Subcutaneous abdominal adipose tissue (tissue), 5 donors: Measurements from ENCODE around the gene SLC25A23.

ENCODE experiments used
- H3K27ac ChIP-seq: one replicate; pipeline ENCODE4 v1.7.0; 2013; ENCODE audit warnings: low read depth, mild to moderate bottlenecking, inconsistent platforms, low read length, moderate library complexity
- H3K27me3 ChIP-seq, 5 donors: one replicate each; pipeline ENCODE4 v1.7.0; 2013; ENCODE audit warnings: low read length in 5 of 5, inconsistent platforms in 1 of 5; ENCODE audit not compliant: control insufficient read depth in 5 of 5, insufficient read depth in 4 of 5
- H3K36me3 ChIP-seq, 5 donors: one replicate each; pipeline ENCODE4 v1.7.0; 2013; ENCODE audit warnings: low read length in 5 of 5; ENCODE audit not compliant: control insufficient read depth in 5 of 5, insufficient read depth in 5 of 5
- H3K4me1 ChIP-seq, 5 donors: one replicate each; pipeline ENCODE4 v1.7.0; 2013; ENCODE audit warnings: low read length in 5 of 5, mild to moderate bottlenecking in 3 of 5, moderate library complexity in 1 of 5; ENCODE audit not compliant: control insufficient read depth in 5 of 5, insufficient read depth in 5 of 5
- H3K4me3 ChIP-seq, 5 donors: one replicate each; pipeline ENCODE4 v1.7.0; 2013; ENCODE audit warnings: low read length in 5 of 5, low read depth in 1 of 5
- H3K9ac ChIP-seq, 5 donors: one replicate each; pipeline ENCODE4 v1.7.0; 2013; ENCODE audit warnings: low read length in 5 of 5, mild to moderate bottlenecking in 4 of 5, moderate library complexity in 3 of 5
- H3K9me3 ChIP-seq, 5 donors: one replicate each; pipeline ENCODE4 v1.7.0; 2013; ENCODE audit warnings: low read length in 5 of 5; ENCODE audit not compliant: control insufficient read depth in 5 of 5
- donor health status: healthy.
- donor health status: healthy.
- donor health status: healthy.
- donor health status: healthy.
- donor health status: healthy.

SLC25A23 gene

DNA sequence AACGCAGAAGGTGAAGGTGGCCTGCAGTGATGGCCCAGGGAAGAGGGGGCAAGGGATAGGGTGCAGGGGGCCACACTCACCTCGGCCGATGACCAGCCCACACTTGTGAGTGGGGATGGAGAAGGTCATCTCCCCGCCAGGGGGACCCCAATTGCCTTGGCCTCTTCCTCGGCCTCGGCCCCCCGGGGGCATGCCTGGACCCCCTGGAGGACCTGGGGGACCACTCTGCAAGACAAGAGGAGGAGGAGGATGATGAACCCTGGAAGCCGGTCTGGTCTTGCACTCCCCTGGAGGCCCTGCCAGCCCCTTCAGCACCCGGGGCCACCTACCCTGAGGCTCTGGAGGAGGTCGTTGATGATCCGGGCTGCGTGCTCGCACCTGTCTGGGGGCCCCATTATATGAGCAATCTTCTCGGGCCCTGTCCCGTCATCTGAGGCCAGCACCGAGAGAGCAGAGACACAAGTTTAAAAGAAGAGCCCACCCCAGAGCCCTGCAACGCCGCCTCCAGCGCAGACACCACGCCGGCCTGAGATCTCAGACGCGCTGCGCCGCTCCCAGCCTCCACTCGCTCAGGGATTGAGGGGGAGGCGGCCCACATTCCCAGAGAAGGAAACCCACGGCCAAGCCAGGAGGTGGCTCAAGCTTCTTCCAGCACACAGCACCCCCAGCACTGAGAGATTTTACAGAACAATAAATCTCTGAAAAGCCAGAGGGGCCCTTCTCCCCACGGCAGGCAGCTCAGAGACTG is 42.8 kb downstream of the SLC25A23 start:
- Histone ChIP-seq H3K4me1 (peaks cover 0 to 16% (median 13%) of the 10 kb centered on the region in 5 donors), H3K27me3 (no peaks in the 10 kb centered on the region), H3K36me3 (peaks cover 0 to 78% (median 76%) of the 10 kb centered on the region in 5 donors), H3K27ac (no peak overlapping the region), H3K4me3 (no peak overlapping the region), H3K9ac (no peak overlapping the region), H3K9me3 (no peaks in the 10 kb centered on the region)

GRCh38 chr19:6415591-6416190 is 43.9 kb downstream of the SLC25A23 start:
- Histone ChIP-seq H3K9ac (no peak overlapping the region), H3K27ac (no peak overlapping the region), H3K27me3 (no peaks in the 10 kb centered on the region), H3K36me3 (peaks cover 0 to 66% (median 66%) of the 10 kb centered on the region in 5 donors), H3K4me1 (peaks cover 0 to 10% (median 8%) of the 10 kb centered on the region in 5 donors), H3K4me3 (no peak overlapping the region), H3K9me3 (no peaks in the 10 kb centered on the region)

DNA sequence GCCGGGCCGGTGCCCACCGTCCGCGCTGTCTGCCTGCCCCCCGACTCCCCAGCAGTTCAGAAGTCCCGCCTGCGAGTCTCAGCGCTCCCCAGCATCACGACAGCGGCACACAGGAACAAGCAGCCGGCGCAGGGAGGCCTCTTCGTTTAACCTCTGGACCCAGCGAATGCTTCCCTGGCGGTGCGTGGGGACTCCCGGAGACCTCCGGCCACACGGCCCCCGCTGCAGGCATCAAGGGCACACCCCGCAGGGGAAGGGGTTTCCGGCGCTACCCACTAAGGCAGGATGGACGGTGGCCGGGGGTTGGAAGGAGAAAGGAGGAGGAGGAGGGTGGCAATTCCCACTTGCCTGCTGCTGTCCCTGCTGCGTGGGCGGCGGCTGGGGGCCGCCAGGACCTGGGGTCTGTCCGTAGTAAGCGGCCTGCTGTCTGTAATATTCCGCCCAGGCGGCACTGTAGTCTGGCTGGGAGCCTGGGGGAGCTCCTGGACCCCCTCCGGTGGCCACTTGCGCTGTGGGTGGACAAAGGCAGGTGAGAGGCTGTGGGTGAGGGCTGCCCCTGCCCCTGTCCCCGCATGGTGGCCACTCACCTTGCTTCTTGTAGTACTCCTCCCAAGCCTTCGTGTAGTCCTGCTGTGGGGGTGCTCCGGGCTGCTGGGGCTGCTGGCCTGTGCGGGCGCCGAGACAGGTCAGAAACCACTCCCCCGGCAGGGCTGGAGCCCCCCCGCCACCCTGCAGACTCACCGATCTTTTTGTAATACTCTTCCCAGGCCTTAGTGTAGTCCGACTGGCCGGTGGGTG is 44.6 kb downstream of the SLC25A23 start:
- H3K4me3 ChIP-seq, result no peak overlapping the region
- peaks cover 0 to 10% (median 2%) of the 10 kb centered on the region in 5 donors for H3K4me1 ChIP-seq
- H3K27ac ChIP-seq, result no peak overlapping the region
- no peaks in the 10 kb centered on the region for H3K27me3 ChIP-seq
- peaks cover 0 to 59% (median 59%) of the 10 kb centered on the region in 5 donors for H3K36me3 ChIP-seq
- H3K9me3 ChIP-seq, result no peaks in the 10 kb centered on the region
- no peak overlapping the region for H3K9ac ChIP-seq

GRCh38 chr19:6413721-6414643 is 45.6 kb downstream of the SLC25A23 start:
- Histone ChIP-seq H3K4me3 (no peak overlapping the region), H3K27me3 (no peaks in the 10 kb centered on the region), H3K4me1 (peaks cover 0 to 10% (median 0%) of the 10 kb centered on the region in 5 donors), H3K9ac (no peak overlapping the region), H3K9me3 (no peaks in the 10 kb centered on the region), H3K36me3 (peaks cover 0 to 49% (median 49%) of the 10 kb centered on the region in 5 donors), H3K27ac (no peak overlapping the region)

DNA sequence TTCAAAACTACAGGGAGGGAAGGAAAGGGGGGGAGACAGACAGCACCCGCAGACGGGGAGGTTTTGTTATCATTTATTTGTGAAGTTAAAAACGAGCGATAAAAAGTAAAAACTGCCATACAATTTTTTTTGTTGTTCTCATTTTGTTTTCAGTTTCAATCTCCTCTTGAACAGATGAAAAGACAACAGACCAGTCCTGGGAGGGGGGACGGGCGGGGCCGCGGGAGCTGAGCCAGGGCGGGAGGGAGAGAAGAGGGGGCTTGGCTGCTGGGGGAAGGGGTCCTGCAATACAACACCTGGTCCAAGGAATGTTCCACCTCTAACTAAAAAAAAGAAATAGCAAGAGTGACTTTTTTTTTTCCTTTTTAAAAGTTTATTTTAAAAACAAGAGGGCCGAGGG is 46.3 kb downstream of the SLC25A23 start:
- no peak overlapping the region for H3K27ac ChIP-seq
- peaks cover 0 to 10% (median 0%) of the 10 kb centered on the region in 5 donors for H3K4me1 ChIP-seq
- H3K9ac ChIP-seq, result no peak overlapping the region
- H3K9me3 ChIP-seq, result no peaks in the 10 kb centered on the region
- no peak overlapping the region for H3K4me3 ChIP-seq
- no peaks in the 10 kb centered on the region for H3K27me3 ChIP-seq
- peaks cover 0 to 42% (median 42%) of the 10 kb centered on the region in 5 donors for H3K36me3 ChIP-seq

DNA sequence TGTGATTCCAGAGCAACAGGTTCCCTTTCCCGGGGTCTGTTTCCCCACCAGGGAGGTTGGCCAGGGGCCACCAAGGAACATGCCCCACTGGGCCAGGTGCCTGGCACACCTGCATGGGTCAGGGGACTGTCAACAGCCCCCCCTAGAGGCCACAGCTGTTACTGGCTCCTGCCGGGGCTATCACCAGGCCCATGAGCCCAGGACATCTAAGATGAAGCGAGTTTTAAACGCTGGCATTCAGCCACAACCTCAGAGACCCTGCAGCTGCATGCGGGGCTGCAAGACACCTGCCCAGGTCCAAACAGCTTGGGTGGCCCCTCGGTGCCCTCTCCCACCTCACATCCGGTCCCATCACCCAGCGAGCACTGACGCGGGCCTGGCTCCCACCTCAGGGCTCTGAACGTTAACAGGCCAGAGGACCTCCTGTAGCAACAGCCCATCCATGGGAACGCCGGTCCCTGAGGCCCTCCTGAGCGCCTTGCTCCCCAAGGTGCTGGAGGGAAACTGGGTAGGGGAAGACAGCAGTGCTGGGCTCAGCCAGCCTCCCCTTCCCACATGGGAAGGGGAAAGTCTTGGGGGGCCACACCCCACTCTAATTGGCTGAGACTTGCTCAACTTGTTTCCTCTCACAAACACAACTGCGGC is 47.0 kb downstream of the SLC25A23 start:
- Histone ChIP-seq H3K9ac (no peak overlapping the region), H3K9me3 (no peaks in the 10 kb centered on the region), H3K27me3 (no peaks in the 10 kb centered on the region), H3K4me3 (no peak overlapping the region), H3K4me1 (peaks cover 0 to 10% (median 0%) of the 10 kb centered on the region in 5 donors), H3K27ac (no peak overlapping the region), H3K36me3 (peaks cover 0 to 35% (median 35%) of the 10 kb centered on the region in 5 donors)

DNA sequence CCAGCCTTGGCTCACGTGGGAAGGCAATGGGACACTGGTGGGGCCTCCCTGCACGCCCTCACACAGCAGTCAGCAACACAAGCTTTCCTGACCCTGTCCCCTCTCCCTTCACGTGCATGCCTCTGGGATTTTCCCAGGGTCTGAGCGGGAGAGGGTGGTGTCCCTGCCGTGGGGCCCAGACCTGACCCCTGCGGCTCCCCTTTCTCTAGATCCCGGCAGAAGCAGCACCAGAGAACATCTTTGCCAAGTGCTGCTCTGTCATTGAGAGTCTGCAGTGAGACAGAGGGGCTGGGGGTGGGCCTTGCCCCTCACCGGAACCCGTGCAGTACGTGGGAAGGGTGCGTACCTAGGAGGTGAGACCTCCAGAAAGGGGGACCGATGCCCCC is 47.5 kb downstream of the SLC25A23 start:
- H3K9ac ChIP-seq, result no peak overlapping the region
- H3K27me3 ChIP-seq, result no peaks in the 10 kb centered on the region
- peaks cover 0 to 10% (median 0%) of the 10 kb centered on the region in 5 donors for H3K4me1 ChIP-seq
- H3K9me3 ChIP-seq, result no peaks in the 10 kb centered on the region
- peaks cover 0 to 30% (median 30%) of the 10 kb centered on the region in 5 donors for H3K36me3 ChIP-seq
- no peak overlapping the region for H3K4me3 ChIP-seq
- H3K27ac ChIP-seq, result no peak overlapping the region

GRCh38 chr19:6409346-6409745 is 50.2 kb downstream of the SLC25A23 start:
- Histone ChIP-seq H3K9ac (no peak overlapping the region), H3K9me3 (no peaks in the 10 kb centered on the region), H3K27me3 (no peaks in the 10 kb centered on the region), H3K36me3 (peaks cover 0 to 5% (median 4%) of the 10 kb centered on the region in 5 donors), H3K27ac (no peak overlapping the region), H3K4me3 (no peak overlapping the region), H3K4me1 (peaks cover 0 to 10% (median 0%) of the 10 kb centered on the region in 5 donors)

DNA sequence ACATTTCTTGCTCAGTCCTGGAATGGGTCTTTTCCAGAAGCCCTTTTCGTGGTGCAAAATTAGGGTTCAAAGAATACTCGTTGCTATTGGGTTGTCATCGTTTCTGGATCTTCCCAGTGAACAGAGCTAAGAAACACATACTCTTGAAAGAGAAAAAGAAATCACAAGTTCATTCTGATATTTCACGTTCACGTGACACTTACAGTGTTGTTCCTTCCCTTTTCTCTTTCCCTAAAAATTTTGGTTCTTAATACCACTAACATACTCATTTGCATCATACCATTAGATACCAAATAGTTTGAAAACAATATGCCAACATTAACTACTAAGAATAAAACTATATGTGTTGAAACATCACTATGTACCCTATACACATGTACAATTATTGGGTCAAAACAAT is 53.2 kb downstream of the SLC25A23 start:
- Histone ChIP-seq H3K27me3 (no peaks in the 10 kb centered on the region), H3K9me3 (no peaks in the 10 kb centered on the region), H3K4me3 (no peak overlapping the region), H3K9ac (no peak overlapping the region), H3K27ac (no peak overlapping the region), H3K4me1 (peaks cover 0 to 3% (median 0%) of the 10 kb centered on the region in 5 donors), H3K36me3 (no peaks in the 10 kb centered on the region)
